ENCODE results near the gene TYMS. TPM values are rescaled to one million over a fixed set of nuclear protein-coding genes. Genes with fewer than 3 reads are reported as not detected.

TYMS gene
- total RNA-seq, 2 donors from 2014 or later: 81.9 to 90.0 TPM

DNA sequence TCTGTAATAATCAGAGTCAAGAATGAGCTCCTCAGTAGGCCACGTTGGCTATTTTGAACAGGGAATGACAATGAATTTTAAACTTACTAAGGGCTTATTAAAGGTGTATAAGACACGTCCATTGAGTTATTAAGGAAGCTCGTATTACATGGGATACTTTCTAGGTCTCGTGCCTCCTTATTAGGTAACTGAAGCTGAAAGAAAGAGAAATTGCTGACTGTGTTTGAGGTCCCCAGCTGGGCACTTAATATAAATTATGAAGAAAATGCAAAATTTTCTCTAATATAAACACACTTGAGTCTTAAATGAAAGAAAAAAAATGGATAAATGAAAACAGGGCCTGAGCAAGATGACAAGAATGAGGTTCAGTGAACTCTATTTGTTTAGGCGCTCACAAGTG, 38.8 kb upstream of the TYMS start:
- Histone ChIP-seq H3K9ac (ENCODE audit: extremely low read depth, low read length, poor library complexity, severe bottlenecking) (no peak overlapping the region), H3K27me3 (ENCODE audit: control insufficient read depth, insufficient read depth, low read length, poor library complexity, severe bottlenecking) (no peaks in the 10 kb centered on the region), H3K9me3 (ENCODE audit: control insufficient read depth, low read length) (no peaks in the 10 kb centered on the region), H3K4me1 (ENCODE audit: control insufficient read depth, insufficient read depth, low read length) (no peaks in the 10 kb centered on the region), H3K27ac (ENCODE audit: low read depth, low read length) (no peak overlapping the region), H3K36me3 (ENCODE audit: control insufficient read depth, insufficient read depth, low read length) (no peaks in the 10 kb centered on the region), H3K4me3 (ENCODE audit: low read length) (no peak overlapping the region)
- Mint-ChIP-seq H3K27me3 (ENCODE audit: insufficient read depth) (no peaks in the 10 kb centered on the region), H3K4me1 (no peaks in the 10 kb centered on the region), H3K36me3 (ENCODE audit: low read depth) (no peaks in the 10 kb centered on the region), H3K27ac (no peak overlapping the region), H3K4me3 (no peak overlapping the region), H3K9me3 (no peaks in the 10 kb centered on the region)
- DNase-seq: no peak
- TF ChIP-seq, protein P1, sequence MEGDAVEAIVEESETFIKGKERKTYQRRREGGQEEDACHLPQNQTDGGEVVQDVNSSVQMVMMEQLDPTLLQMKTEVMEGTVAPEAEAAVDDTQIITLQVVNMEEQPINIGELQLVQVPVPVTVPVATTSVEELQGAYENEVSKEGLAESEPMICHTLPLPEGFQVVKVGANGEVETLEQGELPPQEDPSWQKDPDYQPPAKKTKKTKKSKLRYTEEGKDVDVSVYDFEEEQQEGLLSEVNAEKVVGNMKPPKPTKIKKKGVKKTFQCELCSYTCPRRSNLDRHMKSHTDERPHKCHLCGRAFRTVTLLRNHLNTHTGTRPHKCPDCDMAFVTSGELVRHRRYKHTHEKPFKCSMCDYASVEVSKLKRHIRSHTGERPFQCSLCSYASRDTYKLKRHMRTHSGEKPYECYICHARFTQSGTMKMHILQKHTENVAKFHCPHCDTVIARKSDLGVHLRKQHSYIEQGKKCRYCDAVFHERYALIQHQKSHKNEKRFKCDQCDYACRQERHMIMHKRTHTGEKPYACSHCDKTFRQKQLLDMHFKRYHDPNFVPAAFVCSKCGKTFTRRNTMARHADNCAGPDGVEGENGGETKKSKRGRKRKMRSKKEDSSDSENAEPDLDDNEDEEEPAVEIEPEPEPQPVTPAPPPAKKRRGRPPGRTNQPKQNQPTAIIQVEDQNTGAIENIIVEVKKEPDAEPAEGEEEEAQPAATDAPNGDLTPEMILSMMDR (conservative IDR thresholded peaks at IDR 0.05): no peak
- WGBS, 2 experiments (ENCODE audit: insufficient coverage in 1 of 2, insufficient read length in 1 of 2): 89 to 90% methylated on average over 4 to 5 of the region's 5 CpGs

DNA sequence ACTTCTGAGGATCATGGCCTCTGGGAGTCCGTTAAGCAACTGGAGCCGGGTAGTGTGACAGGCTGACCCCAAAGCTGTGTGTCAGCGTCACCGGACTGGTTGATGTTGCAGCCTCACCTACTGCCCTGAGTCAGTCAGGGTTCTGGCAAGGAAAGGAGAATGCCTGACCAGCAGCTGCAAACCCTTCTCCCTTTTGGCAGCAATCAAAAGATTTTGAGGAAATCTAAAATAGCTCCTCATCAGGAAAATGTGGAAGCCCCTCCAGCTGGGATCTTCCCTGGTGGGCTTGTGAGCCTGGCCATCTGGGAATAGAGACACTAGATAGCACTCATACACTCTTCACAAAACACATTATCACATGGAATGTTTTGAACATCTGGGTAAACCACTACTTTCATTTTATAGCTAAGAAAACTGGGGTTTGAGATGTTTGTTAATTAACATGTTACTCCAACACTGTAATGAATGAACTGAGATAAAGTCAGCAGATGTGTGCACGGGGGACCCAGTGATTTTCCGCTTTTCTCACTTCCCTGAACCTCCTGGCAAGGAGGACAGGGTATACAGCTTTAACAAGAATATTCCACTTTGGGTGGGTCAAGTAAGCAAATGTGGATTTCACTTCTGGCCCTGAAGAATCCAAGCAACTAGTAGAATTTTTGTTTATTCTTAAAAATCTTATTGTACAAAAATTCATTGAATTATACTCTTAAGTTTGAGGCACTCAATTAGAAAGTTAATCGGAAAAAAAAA, 36.0 kb upstream of the TYMS start:
- Histone ChIP-seq H3K27me3 (ENCODE audit: control insufficient read depth, insufficient read depth, low read length, poor library complexity, severe bottlenecking) (no peaks in the 10 kb centered on the region), H3K36me3 (ENCODE audit: control insufficient read depth, insufficient read depth, low read length) (no peaks in the 10 kb centered on the region), H3K9me3 (ENCODE audit: control insufficient read depth, low read length) (no peaks in the 10 kb centered on the region), H3K27ac (ENCODE audit: low read depth, low read length) (no peak overlapping the region), H3K4me1 (ENCODE audit: control insufficient read depth, insufficient read depth, low read length) (no peaks in the 10 kb centered on the region), H3K4me3 (ENCODE audit: low read length) (no peak overlapping the region), H3K9ac (ENCODE audit: extremely low read depth, low read length, poor library complexity, severe bottlenecking) (no peak overlapping the region)
- WGBS, 2 experiments (ENCODE audit: insufficient coverage in 1 of 2, insufficient read length in 1 of 2): 67 to 74% methylated on average over 3 to 7 of the region's 7 CpGs
- DNase-seq: no peak
- Mint-ChIP-seq H3K27me3 (ENCODE audit: insufficient read depth) (no peaks in the 10 kb centered on the region), H3K4me3 (no peak overlapping the region), H3K36me3 (ENCODE audit: low read depth) (no peaks in the 10 kb centered on the region), H3K27ac (no peak overlapping the region), H3K4me1 (peaks cover 2% of the 10 kb centered on the region), H3K9me3 (no peaks in the 10 kb centered on the region)
- TF ChIP-seq, protein P1 (conservative IDR thresholded peaks at IDR 0.05): no peak

DNA sequence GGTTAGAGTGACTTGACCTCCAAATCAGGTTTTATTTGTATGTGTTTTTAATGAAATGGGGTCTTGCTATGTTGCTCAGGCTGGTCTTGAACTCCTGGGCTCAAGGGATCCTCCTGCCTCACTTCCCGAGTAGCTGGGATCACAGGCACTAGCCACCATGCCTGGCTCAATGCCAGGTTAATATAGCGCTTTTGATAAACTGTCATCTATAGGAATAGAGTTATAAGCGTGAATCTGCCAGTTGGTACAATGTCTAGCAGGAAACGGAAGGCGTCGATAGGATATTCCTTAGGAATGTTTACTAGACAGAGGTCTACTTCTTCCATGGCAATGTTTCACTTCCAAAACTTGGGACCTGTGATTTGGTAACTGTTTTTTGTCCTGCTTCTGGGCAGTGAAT, 35.2 kb upstream of the TYMS start:
- H3K27ac Mint-ChIP-seq: no peak overlapping the region
- TF ChIP-seq, protein P1 (conservative IDR thresholded peaks at IDR 0.05): no peak
- H3K9me3 Mint-ChIP-seq: no peaks in the 10 kb centered on the region
- no peak for DNase-seq
- Histone ChIP-seq H3K4me1 (ENCODE audit: control insufficient read depth, insufficient read depth, low read length) (no peaks in the 10 kb centered on the region), H3K9ac (ENCODE audit: extremely low read depth, low read length, poor library complexity, severe bottlenecking) (no peak overlapping the region), H3K27me3 (ENCODE audit: control insufficient read depth, insufficient read depth, low read length, poor library complexity, severe bottlenecking) (no peaks in the 10 kb centered on the region), H3K36me3 (ENCODE audit: control insufficient read depth, insufficient read depth, low read length) (no peaks in the 10 kb centered on the region), H3K27ac (ENCODE audit: low read depth, low read length) (no peak overlapping the region), H3K9me3 (ENCODE audit: control insufficient read depth, low read length) (no peaks in the 10 kb centered on the region), H3K4me3 (ENCODE audit: low read length) (no peak overlapping the region)
- 90 to 95% methylated on average over 6 of the region's 6 CpGs for WGBS, 2 experiments (ENCODE audit: insufficient coverage in 1 of 2, insufficient read length in 1 of 2)
- H3K4me3 Mint-ChIP-seq: no peak overlapping the region
- H3K36me3 Mint-ChIP-seq (ENCODE audit: low read depth): no peaks in the 10 kb centered on the region
- H3K4me1 Mint-ChIP-seq: peaks cover 2% of the 10 kb centered on the region
- no peaks in the 10 kb centered on the region for H3K27me3 Mint-ChIP-seq (ENCODE audit: insufficient read depth)
